HEK293 (cell line): ENCODE results near the gene IL1RAPL1.

ENCODE experiments used
- CTCF ChIA-PET: fragments of 350-600 bp; formaldehyde crosslinking; extraction: SDS; loops from one replicate; lab custom pipeline; 2021; ENCODE audit warnings: antibody characterized with exemption; lab: Yijun Ruan, JAX
- POLR2A ChIA-PET: fragments of 300-600 bp; formaldehyde crosslinking; extraction: SDS; loops from one replicate; lab custom pipeline; 2020; ENCODE audit warnings: antibody characterized with exemption, inconsistent platforms; lab: Yijun Ruan, JAX
- H3K27ac ChIP-seq: fragments of 200-500 bp; sonication (Bioruptor generic); 2 replicates; pipeline ENCODE4 v1.5.1; 2014; ENCODE audit warnings: low read depth, low read length, control low read depth, inconsistent platforms; ENCODE audit errors: extremely low read depth
- H3K36me3 ChIP-seq, 2 experiments: fragments of 200-500 bp in 1 of 2; sonication (Bioruptor generic) in 1 of 2; 1 replicate in 1 of 2; 2 replicates in 1 of 2; pipeline ENCODE4 v1.5.1; 2014 to 2017; ENCODE audit warnings: inconsistent platforms in 2 of 2, low read length in 2 of 2; ENCODE audit not compliant: control insufficient read depth in 2 of 2, insufficient read depth in 1 of 2
- H3K4me1 ChIP-seq: fragments of 200-500 bp; sonication (Bioruptor generic); 2 replicates; pipeline ENCODE4 v1.5.1; 2014; ENCODE audit warnings: mild to moderate bottlenecking, low read length, inconsistent platforms; ENCODE audit not compliant: control insufficient read depth, insufficient read depth
- H3K4me3 ChIP-seq: 2 replicates; pipeline ENCODE4 v1.5.1; 2011; ENCODE audit warnings: low read depth, mild to moderate bottlenecking, control low read depth, low read length, moderate library complexity
- H3K9me3 ChIP-seq: fragments of 200-500 bp; sonication (Bioruptor generic); 2 replicates; pipeline ENCODE4 v1.5.1; 2014; ENCODE audit warnings: low read depth, low read length, inconsistent platforms; ENCODE audit not compliant: control insufficient read depth, insufficient read depth
- GLI2 ChIP-seq: fragments of 450-650 bp; formaldehyde crosslinking; IDR thresholded peaks from 2 replicates; pipeline ENCODE4; 2017; ENCODE audit warnings: missing biosample characterization, missing genetic modification characterization, low read depth, borderline replicate concordance
- OSR2 ChIP-seq: fragments of 450-650 bp; formaldehyde crosslinking; IDR thresholded peaks from 2 replicates; pipeline ENCODE4 v1.5.1; 2016; ENCODE audit warnings: missing biosample characterization, missing genetic modification characterization
- OVOL3 ChIP-seq: fragments of 450-650 bp; formaldehyde crosslinking; IDR thresholded peaks from 2 replicates; pipeline ENCODE4 v1.5.1; 2016; ENCODE audit warnings: missing biosample characterization, missing genetic modification characterization
- PRDM1 ChIP-seq: fragments of 450-650 bp; formaldehyde crosslinking; IDR thresholded peaks from 2 replicates; pipeline ENCODE4; 2016; ENCODE audit warnings: missing biosample characterization, missing genetic modification characterization
- SCRT2 ChIP-seq: fragments of 450-650 bp; formaldehyde crosslinking; IDR thresholded peaks from 2 replicates; pipeline ENCODE4 v1.5.1; 2016; ENCODE audit warnings: missing biosample characterization, missing genetic modification characterization
- ZBTB7A ChIP-seq: fragments of 450-650 bp; formaldehyde crosslinking; IDR thresholded peaks from 2 replicates; pipeline ENCODE4 v1.5.1; 2016; ENCODE audit warnings: low read depth, missing biosample characterization, missing genetic modification characterization
- ZIC2 ChIP-seq: fragments of 450-650 bp; formaldehyde crosslinking; IDR thresholded peaks from 2 replicates; pipeline ENCODE4 v1.5.1; 2016; ENCODE audit warnings: missing biosample characterization, missing genetic modification characterization
- ZNF133 ChIP-seq: fragments of 450-650 bp; formaldehyde crosslinking; IDR thresholded peaks from 2 replicates; pipeline ENCODE4 v1.5.1; 2016; ENCODE audit warnings: missing biosample characterization, missing genetic modification characterization
- ZNF174 ChIP-seq: fragments of 450-650 bp; formaldehyde crosslinking; IDR thresholded peaks from 2 replicates; pipeline ENCODE4 v1.5.0; 2017; ENCODE audit warnings: missing biosample characterization, mild to moderate bottlenecking, missing genetic modification characterization
- ZNF239 ChIP-seq: fragments of 450-650 bp; formaldehyde crosslinking; IDR thresholded peaks from 2 replicates; pipeline ENCODE4 v1.5.1; 2016; ENCODE audit warnings: missing biosample characterization, missing genetic modification characterization
- ZNF362 ChIP-seq: fragments of 450-650 bp; formaldehyde crosslinking; IDR thresholded peaks from 2 replicates; pipeline ENCODE4 v1.5.1; 2016; ENCODE audit warnings: missing biosample characterization, missing genetic modification characterization
- ZNF423 ChIP-seq: fragments of 450-650 bp; formaldehyde crosslinking; IDR thresholded peaks from 2 replicates; pipeline ENCODE4 v1.5.1; 2016; ENCODE audit warnings: missing biosample characterization, missing genetic modification characterization
- ZNF426 ChIP-seq: fragments of 450-650 bp; formaldehyde crosslinking; IDR thresholded peaks from 2 replicates; pipeline ENCODE4 v1.5.1; 2017; ENCODE audit warnings: missing biosample characterization, missing genetic modification characterization, mild to moderate bottlenecking, inconsistent platforms, moderate library complexity
- ZNF449 ChIP-seq: fragments of 450-650 bp; formaldehyde crosslinking; IDR thresholded peaks from 2 replicates; pipeline ENCODE4 v1.5.1; 2017; ENCODE audit warnings: missing biosample characterization, mild to moderate bottlenecking, missing genetic modification characterization, moderate library complexity
- ZNF514 ChIP-seq: fragments of 450-650 bp; formaldehyde crosslinking; IDR thresholded peaks from 2 replicates; pipeline ENCODE4 v1.5.1; 2016; ENCODE audit warnings: missing biosample characterization, missing genetic modification characterization
- ZNF558 ChIP-seq: fragments of 450-650 bp; formaldehyde crosslinking; IDR thresholded peaks from 2 replicates; pipeline ENCODE4 v1.5.1; 2016; ENCODE audit warnings: missing biosample characterization, missing genetic modification characterization
- ZNF571 ChIP-seq: fragments of 450-650 bp; formaldehyde crosslinking; IDR thresholded peaks from 2 replicates; pipeline ENCODE4 v1.5.0; 2017; ENCODE audit warnings: missing biosample characterization, missing genetic modification characterization
- ZNF664 ChIP-seq: fragments of 450-650 bp; formaldehyde crosslinking; IDR thresholded peaks from 2 replicates; pipeline ENCODE4 v1.5.1; 2016; ENCODE audit warnings: missing biosample characterization, missing genetic modification characterization
- ZNF785 ChIP-seq: fragments of 450-650 bp; formaldehyde crosslinking; IDR thresholded peaks from 2 replicates; pipeline ENCODE4 v1.5.1; 2016; ENCODE audit warnings: missing biosample characterization, missing genetic modification characterization
- TF ChIP-seq, protein P1 (sequence below): fragments of 450-650 bp; formaldehyde crosslinking; IDR thresholded peaks from 2 replicates; pipeline ENCODE4 v1.5.1; 2017; ENCODE audit warnings: missing biosample characterization, missing genetic modification characterization
- TF ChIP-seq, protein P2 (sequence below): sonication (generic); formaldehyde crosslinking; IDR thresholded peaks from 2 replicates; pipeline ENCODE4 v1.8.1; 2022; ENCODE audit warnings: mild to moderate bottlenecking, moderate library complexity, missing genetic modification reagents
- TF ChIP-seq, protein P3 (sequence below): fragments of 450-650 bp; formaldehyde crosslinking; IDR thresholded peaks from 2 replicates; pipeline ENCODE4 v1.5.1; 2016; ENCODE audit warnings: missing biosample characterization, missing genetic modification characterization

IL1RAPL1 gene

DNA sequence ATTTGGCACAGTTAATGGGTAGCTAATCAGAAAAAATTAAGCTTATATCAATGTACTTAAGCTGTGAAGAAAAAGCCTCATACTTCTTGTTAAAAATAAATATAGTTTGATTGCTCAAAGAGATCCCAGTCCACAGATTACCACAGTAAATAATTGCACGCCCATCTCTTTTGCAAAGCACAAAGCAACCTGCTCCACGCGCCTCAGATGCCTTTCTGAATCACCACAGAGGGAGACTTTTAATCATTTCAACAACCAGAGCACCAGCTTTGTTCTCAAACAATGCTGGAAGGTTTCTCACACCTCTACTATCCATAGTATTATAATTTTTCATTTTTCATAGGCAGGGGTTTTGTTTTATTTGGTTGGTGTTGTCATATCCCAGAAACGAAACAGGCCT lies 1289.5 kb downstream of the IL1RAPL1 start:
- CTCF ChIA-PET, result no interaction called here

GRCh38 chrX:29880977-29881376 lies 1293.7 kb downstream of the IL1RAPL1 start:
- no peaks in the 10 kb centered on the region for H3K9me3 ChIP-seq
- CTCF ChIA-PET, result no interaction called here

More for the DNA sequence above, 1289.5 kb downstream of the IL1RAPL1 start:
- Histone ChIP-seq H3K4me1 (no peaks in the 10 kb centered on the region), H3K27ac (no peak overlapping the region), H3K4me3 (no peak overlapping the region), H3K9me3 (no peaks in the 10 kb centered on the region), H3K36me3 (no peaks in the 10 kb centered on the region)
- TF ChIP-seq, protein P1, sequence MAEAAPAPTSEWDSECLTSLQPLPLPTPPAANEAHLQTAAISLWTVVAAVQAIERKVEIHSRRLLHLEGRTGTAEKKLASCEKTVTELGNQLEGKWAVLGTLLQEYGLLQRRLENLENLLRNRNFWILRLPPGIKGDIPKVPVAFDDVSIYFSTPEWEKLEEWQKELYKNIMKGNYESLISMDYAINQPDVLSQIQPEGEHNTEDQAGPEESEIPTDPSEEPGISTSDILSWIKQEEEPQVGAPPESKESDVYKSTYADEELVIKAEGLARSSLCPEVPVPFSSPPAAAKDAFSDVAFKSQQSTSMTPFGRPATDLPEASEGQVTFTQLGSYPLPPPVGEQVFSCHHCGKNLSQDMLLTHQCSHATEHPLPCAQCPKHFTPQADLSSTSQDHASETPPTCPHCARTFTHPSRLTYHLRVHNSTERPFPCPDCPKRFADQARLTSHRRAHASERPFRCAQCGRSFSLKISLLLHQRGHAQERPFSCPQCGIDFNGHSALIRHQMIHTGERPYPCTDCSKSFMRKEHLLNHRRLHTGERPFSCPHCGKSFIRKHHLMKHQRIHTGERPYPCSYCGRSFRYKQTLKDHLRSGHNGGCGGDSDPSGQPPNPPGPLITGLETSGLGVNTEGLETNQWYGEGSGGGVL (tag by site-specific recombination), result no peak
- TF ChIP-seq, protein P2, sequence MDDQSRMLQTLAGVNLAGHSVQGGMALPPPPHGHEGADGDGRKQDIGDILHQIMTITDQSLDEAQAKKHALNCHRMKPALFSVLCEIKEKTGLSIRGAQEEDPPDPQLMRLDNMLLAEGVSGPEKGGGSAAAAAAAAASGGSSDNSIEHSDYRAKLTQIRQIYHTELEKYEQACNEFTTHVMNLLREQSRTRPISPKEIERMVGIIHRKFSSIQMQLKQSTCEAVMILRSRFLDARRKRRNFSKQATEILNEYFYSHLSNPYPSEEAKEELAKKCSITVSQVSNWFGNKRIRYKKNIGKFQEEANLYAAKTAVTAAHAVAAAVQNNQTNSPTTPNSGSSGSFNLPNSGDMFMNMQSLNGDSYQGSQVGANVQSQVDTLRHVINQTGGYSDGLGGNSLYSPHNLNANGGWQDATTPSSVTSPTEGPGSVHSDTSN (CRISPR knock-in tag), result no peak
- no peak for TF ChIP-seq ZNF785
- TF ChIP-seq ZNF133 (tag by site-specific recombination), result no peak
- TF ChIP-seq ZNF514 (tag by site-specific recombination), result no peak
- no peak for TF ChIP-seq ZNF423 (tag by site-specific recombination)
- no peak for TF ChIP-seq GLI2
- no peak for TF ChIP-seq ZNF239
- no peak for TF ChIP-seq ZNF664 (tag by site-specific recombination)
- POLR2A ChIA-PET, result no interaction called here

GRCh38 chrX:29890004-29890403 lies 1302.8 kb downstream of the IL1RAPL1 start:
- CTCF ChIA-PET, result interaction anchor here (0.6 to 0.8 kb wide), 2 partner anchors 187 to 196 kb away, joined by 3 read pairs; no protein-coding TSS in a partner anchor
- no peaks in the 10 kb centered on the region; the same call in 1 of the 2 replicates for H3K9me3 ChIP-seq
- no peaks in the 10 kb centered on the region for H3K4me1 ChIP-seq
- TF ChIP-seq ZBTB7A (tag by site-specific recombination) (no peak), ZNF558 (no peak), ZNF449 (tag by site-specific recombination) (no peak), PRDM1 (no peak), ZNF362 (no peak)
- TF ChIP-seq, all 188 proteins: peak for 0
- no peak overlapping the region for H3K4me3 ChIP-seq
- POLR2A ChIA-PET, result no interaction called here
- H3K27ac ChIP-seq, result no peak overlapping the region
- no peaks in the 10 kb centered on the region for H3K36me3 ChIP-seq

More at GRCh38 chrX:29880977-29881376, 1293.7 kb downstream of the IL1RAPL1 start:
- POLR2A ChIA-PET, result no interaction called here
- Histone ChIP-seq H3K4me3 (no peak overlapping the region), H3K4me1 (no peaks in the 10 kb centered on the region), H3K27ac (no peak overlapping the region), H3K36me3 (no peaks in the 10 kb centered on the region)
- TF ChIP-seq ZIC2 (tag by site-specific recombination), result no peak
- TF ChIP-seq OSR2 (tag by site-specific recombination), result no peak
- no peak for TF ChIP-seq OVOL3 (tag by site-specific recombination)
- no peak for TF ChIP-seq ZNF426 (tag by site-specific recombination)
- no peak for TF ChIP-seq ZNF174
- no peak for TF ChIP-seq SCRT2
- TF ChIP-seq, protein P3, sequence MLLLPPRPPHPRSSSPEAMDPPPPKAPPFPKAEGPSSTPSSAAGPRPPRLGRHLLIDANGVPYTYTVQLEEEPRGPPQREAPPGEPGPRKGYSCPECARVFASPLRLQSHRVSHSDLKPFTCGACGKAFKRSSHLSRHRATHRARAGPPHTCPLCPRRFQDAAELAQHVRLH, result no peak
- no peak for TF ChIP-seq ZNF571
